SKM-1 treated with dmso at 0.1 percent for 144 hours (cell line): ENCODE data around the gene YIPF1.
"Not testable (repeated sequence)": the region's sequence is repeated elsewhere in the genome, so short reads cannot be mapped to it uniquely, and the experiment has no call there.

Source experiments
- DNase-seq: peaks from one replicate; lab custom pipeline; 2025; ENCODE audit not compliant: unreplicated experiment; lab: John Stamatoyannopoulos, UW

YIPF1 gene

DNA sequence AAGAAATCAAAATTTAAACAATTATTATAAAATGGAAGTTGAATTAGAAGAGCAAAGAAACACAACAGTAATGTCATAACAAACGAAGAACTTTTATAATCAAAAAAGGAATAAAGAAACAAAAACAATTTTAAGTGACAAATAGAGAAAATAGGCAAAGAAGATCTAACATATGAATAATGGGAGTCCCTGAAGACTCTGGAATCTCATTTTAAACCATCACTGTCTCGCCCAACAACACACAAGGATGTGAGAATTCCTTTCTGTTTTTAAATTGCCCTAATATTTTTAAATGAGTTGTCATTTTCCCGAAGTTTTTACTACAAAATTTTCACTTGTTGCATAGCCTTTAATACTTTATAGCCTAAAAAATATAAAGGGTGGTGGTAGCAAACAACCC lies 47.2 kb downstream of the YIPF1 start:
- no peak for DNase-seq

GRCh38 chr1:53838654-53838974 lies 51.0 kb downstream of the YIPF1 start:
- DNase-seq, result no peak

GRCh38 chr1:53837924-53838653 lies 51.5 kb downstream of the YIPF1 start, which contains the start of gene NDC1:
Gene NDC1 (minus strand): TSS chr1:53838296. CDS start chr1:53838261, 35 bp downstream.
- DNase-seq, result peak; percentile 96

GRCh38 chr1:53837646-53837923 lies 52.0 kb downstream of the YIPF1 start:
- no peak for DNase-seq

DNA sequence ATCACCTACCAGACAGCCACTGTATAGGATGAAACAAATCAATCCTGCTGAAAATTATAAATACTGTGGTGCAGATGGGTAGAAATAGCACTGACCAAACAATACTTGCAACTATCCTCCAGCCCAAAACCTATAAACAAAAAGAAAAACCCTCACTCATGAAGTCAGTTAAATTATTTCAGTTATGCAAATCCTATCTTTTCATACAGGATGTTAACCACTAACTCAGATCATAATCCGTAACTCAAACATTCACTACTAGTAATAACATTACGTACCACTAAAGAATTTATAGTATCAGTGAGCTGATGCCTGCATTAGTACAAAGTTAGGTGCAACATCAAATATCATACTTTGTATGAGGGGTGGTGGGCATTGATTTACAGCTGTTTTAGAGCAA lies 54.1 kb downstream of the YIPF1 start:
- DNase-seq, result no peak

- no peak for DNase-seq
Observed at GRCh38 chr1:53834776-53835175, 54.8 kb downstream of the YIPF1 start.

DNA sequence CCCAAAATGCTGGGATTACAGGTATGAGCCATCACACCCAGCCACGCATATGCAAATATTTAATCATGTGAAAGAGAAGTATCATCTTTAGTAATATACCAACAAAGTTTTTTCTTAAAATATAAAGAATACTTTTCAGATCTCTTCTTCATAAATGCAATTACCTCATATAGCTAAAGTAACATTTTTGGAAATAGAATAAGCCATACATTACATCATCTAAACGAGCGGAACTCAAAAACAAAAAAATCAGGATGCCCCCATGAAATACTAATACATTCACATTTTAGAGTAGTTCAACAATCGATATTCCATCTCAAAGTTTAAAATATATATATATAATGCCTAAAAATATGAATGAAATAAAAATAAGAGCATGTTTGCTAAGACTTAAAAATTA lies 56.2 kb downstream of the YIPF1 start:
- no peak for DNase-seq

DNA sequence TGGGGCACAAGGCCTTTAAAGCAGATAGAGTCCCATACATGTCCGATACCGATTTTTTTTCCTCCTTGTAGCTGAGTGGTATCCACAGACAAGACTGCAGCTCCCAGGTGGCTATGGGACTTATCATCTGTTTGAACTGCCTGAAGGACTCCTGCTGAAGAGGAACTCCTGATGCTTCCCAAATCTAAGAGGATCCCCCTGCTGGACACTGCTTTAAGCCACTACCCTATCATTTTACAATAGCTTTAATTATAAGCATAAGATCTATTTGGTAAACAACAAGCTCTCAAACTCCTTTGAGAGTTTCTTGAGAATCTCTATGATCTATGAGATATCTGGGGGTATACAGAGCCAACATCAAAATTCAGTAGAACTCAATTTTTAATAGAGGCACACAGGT lies 63.2 kb downstream of the YIPF1 start:
- no peak for DNase-seq

DNA sequence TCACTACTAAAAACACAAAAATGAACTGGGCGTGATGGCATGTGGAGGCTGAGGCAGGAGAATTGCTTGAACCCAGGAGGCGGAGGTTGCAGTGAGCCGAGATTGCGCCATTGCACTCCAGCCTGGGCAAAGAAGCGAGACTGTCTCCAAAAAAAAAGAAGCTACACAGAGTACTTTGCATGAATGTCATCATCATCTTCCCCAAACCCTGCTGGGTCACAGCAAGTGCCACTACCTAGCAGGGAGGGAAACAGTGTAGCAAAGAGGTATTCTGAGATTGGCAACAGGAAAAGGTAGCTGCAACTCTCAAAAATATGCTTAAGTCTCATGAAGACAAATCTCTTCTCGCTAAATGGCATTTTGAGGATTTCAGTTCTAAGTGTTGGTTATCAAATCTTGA lies 64.3 kb downstream of the YIPF1 start:
- DNase-seq, result no peak

DNA sequence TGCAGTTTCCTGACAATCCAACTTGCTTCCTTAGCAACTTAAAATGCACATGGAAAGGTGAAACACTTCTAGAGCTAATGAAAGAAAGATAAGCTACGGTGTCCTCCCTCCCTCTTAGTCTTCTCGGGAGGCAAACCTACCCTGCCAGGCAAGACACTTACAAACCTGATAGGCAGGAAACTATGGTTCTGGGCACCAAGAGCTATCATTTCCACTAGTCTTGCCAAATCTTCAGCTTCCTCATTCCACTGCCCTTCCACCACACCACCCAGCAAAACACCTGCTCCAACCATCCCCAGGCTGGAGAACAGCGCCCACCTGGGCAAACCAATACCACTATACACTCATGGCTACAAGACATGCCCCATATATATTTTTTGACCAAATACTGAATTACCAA lies 66.7 kb downstream of the YIPF1 start:
- no peak for DNase-seq

GRCh38 chr1:53821380-53821779 lies 68.2 kb downstream of the YIPF1 start:
- no peak for DNase-seq

GRCh38 chr1:53819387-53819786 lies 70.2 kb downstream of the YIPF1 start:
- DNase-seq, result no peak

GRCh38 chr1:53816584-53816983 lies 73.0 kb downstream of the YIPF1 start:
- not testable (repeated sequence) for DNase-seq

DNA sequence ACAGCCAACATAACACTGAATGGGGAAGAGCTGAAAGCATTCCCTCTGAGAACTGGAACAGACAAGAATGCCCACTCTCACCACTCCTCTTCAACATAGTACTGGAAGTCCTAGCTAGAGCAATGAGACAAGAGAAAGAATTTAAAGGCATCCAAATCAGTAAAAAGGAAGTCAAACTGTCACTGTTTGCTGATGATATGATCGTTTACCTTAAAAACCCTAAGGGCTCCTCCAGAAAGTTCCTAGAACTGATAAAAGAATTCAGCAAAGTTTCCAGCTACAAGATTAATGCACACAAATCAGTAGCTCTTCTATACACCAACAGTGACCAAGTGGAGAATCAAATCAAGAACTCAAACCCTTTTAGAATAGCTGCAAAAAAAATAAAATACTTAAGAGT lies 74.1 kb downstream of the YIPF1 start:
- not testable (repeated sequence) for DNase-seq

DNA sequence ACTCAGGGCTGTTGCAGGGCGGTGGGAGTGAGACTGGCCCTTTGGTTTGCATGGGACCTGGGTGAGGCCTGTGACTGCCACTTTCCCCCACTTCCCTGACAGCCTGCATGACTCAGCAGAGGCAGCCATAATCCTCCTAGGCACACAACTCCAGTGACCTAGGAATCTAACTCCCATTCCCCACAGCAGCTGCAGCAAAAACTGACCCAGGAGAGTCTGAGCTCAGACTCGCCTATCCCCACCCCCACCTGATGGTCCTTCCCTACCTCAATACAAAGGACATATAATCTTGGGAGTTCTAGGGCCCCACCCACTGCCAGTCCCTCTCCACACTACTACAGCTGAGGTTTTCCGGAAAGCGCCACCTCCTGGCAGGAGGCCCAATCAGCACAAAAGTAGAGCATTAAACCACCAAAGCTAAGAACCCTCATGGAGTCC lies 78.2 kb downstream of the YIPF1 start:
- no peak for DNase-seq

- no peak for DNase-seq
Observed at GRCh38 chr1:53810497-53810896, 79.1 kb downstream of the YIPF1 start.

- no peak for DNase-seq
Observed at GRCh38 chr1:53810007-53810406, 79.6 kb downstream of the YIPF1 start.

GRCh38 chr1:53807916-53808315 lies 81.7 kb downstream of the YIPF1 start:
- DNase-seq, result no peak

GRCh38 chr1:53804791-53805505 lies 84.6 kb downstream of the YIPF1 start:
- DNase-seq, result no peak

DNA sequence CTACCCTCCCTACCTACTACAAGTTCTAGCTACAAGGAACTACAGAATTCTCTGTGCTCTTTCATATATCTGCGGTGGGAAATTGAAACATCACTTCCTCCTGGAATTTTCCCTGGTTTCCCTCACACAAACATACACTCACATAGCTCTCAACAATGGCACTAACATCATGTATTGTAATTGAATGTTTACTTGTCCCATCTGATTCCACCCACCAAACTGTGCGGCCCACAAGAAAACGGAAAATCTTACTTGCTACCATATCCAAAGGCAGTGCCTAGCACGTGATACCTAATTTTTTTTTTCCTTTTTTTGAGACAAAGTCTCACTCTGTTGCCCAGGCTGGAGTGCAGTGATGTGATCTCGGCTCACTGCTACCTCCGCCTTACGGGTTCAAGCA lies 85.4 kb downstream of the YIPF1 start:
- no peak for DNase-seq
